Sigmoid colon (tissue), 7 donors: Measurements from ENCODE around the gene LAMA4. TPM values are rescaled to one million over a fixed set of nuclear protein-coding genes. Genes with fewer than 3 reads are reported as not detected.

ENCODE experiments used
- DNase-seq: peaks from one replicate; pipeline ENCODE4 v3.0.0-alpha.2; 2019
- H3K27ac ChIP-seq, 4 donors: fragments of 200-600 bp; sonication (generic); one replicate each; pipeline ENCODE4 v1.5.1; 2016 to 2019; ENCODE audit warnings: mild to moderate bottlenecking in 1 of 4
- H3K27me3 ChIP-seq, 3 donors: fragments of 200-600 bp; sonication (generic); one replicate each; pipeline ENCODE4 v1.5.1; 2019; ENCODE audit warnings: mild to moderate bottlenecking in 1 of 3
- H3K36me3 ChIP-seq, 4 donors: fragments of 200-600 bp; sonication (generic); one replicate each; pipeline ENCODE4 v1.5.1; 2016 to 2019
- H3K4me1 ChIP-seq, 4 donors: fragments of 200-600 bp; sonication (generic); one replicate each; pipeline ENCODE4 v1.5.1; 2017 to 2019
- H3K4me3 ChIP-seq, 4 donors: fragments of 200-600 bp; sonication (generic); one replicate each; pipeline ENCODE4 v1.5.1; 2017 to 2019; ENCODE audit warnings: mild to moderate bottlenecking in 2 of 4, moderate library complexity in 1 of 4
- H3K9me3 ChIP-seq, 4 donors: fragments of 200-600 bp in 3 of 4; sonication (generic) in 3 of 4; one replicate each; pipeline versions ENCODE4 v1.5.1 to v1.6.1; 2013 to 2019
- CTCF ChIP-seq, 4 experiments: fragments of 450-650 bp in 3 of 4; fragments of 200-600 bp in 1 of 4; IDR thresholded peaks; one replicate each; pipeline ENCODE4 v1.5.1; 2016 to 2019; ENCODE audit warnings: antibody characterized with exemption in 4 of 4, mild to moderate bottlenecking in 3 of 4, moderate library complexity in 2 of 4
- EP300 ChIP-seq, 4 donors: sonication (generic); formaldehyde crosslinking; IDR thresholded peaks; one replicate each; pipeline ENCODE4 v1.6.1; 2017; ENCODE audit warnings: antibody characterized with exemption in 4 of 4
- POLR2A ChIP-seq, 2 donors: fragments of 450-650 bp; IDR thresholded peaks; one replicate each; pipeline ENCODE4 v1.6.1; 2016; ENCODE audit warnings: antibody characterized with exemption in 2 of 2, mild to moderate bottlenecking in 2 of 2, moderate library complexity in 2 of 2
- POLR2AphosphoS5 ChIP-seq, 4 donors: sonication (generic); formaldehyde crosslinking; IDR thresholded peaks; one replicate each; pipeline ENCODE4 v1.6.1; 2017; ENCODE audit warnings: antibody characterized with exemption in 4 of 4
- WGBS, 2 donors: extraction: QIAGEN DNeasy Blood & Tissue Kit; methylation state at CpG; one replicate each; pipeline ENCODE4 v1.1.7; 2013; 5-methylcytosine and 5-hydroxymethylcytosine counted together
- intact Hi-C: fragments of 100-400 bp; cut with DNase I; formaldehyde crosslinking; loops from one replicate; pipeline ENCODE4 v1.15.1; 2023
- polyA plus RNA-seq, 3 donors: library from polyadenylated mRNA; stranded (reverse); fragments of 200-250 nt; gene quantifications; one replicate each; pipeline ENCODE4 v1.2.3, GENCODE V29; 2013
- total RNA-seq, 4 donors: library from RNA; depleted of rRNA; stranded (reverse); fragments of >200 nt; gene quantifications; one replicate each; pipeline ENCODE4 v1.1.0, GENCODE V29; 2016
- donor health status: healthy with polysubstance abuse.
- donor health status: Bipolar disorder and iron deficiency.
- donor health status: healthy.

LAMA4 gene
- total and polyA plus RNA-seq, 7 donors, result 6.9 to 225 (median 95.3) TPM

DNA sequence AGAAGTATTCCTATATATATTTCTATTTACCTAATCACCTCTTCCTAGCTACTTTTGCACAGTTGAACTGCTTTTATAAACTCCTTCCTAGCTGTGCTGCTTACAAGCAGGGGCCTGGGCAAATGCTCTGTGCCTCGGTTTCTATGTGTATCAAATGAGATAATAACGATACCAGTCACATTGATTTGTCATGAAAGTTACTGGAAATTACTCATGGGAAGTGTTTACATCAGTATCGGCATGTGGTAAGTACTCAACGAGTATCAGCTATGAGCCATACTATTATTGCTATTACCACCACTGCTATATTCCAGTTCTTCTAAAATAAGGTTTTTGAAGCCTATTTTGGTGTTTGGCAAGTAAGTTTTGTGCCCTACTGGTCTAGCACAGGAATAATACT lies 4.9 kb downstream of the LAMA4 start:
- peaks cover 0 to 76% (median 69%) of the 10 kb centered on the region in 4 donors for H3K4me1 ChIP-seq

GRCh38 chr6:112247275-112247674 lies 7.1 kb downstream of the LAMA4 start:
- Histone ChIP-seq H3K4me3 (peak overlapping the region in 1 of 4 donors; percentile 2), H3K27ac (peak overlapping the region; percentile 70 to 95 (median 91)), H3K27me3 (no peaks in the 10 kb centered on the region), H3K9me3 (no peaks in the 10 kb centered on the region), H3K36me3 (no peaks in the 10 kb centered on the region), H3K4me1 (peaks cover 0 to 97% (median 89%) of the 10 kb centered on the region in 4 donors)
- WGBS, 2 donors, result 82 to 84% methylated on average over 5 of the region's 5 CpGs
- no peak for TF ChIP-seq CTCF (IDR thresholded peaks at IDR 0.05)
- no peak for TF ChIP-seq POLR2AphosphoS5 (IDR thresholded peaks at IDR 0.05)
- no peak for TF ChIP-seq EP300 (IDR thresholded peaks at IDR 0.05)
- TF ChIP-seq POLR2A (IDR thresholded peaks at IDR 0.05), result no peak
- intact Hi-C loops, result no loop called here
- no peak for DNase-seq

More for the DNA sequence above, 4.9 kb downstream of the LAMA4 start:
- 81 to 82% methylated on average over 4 of the region's 4 CpGs for WGBS, 2 donors
- H3K27ac ChIP-seq, result peak overlapping the region; percentile 88 to 95 (median 91)
- no peak for DNase-seq
- no peaks in the 10 kb centered on the region for H3K27me3 ChIP-seq
- H3K36me3 ChIP-seq, result no peaks in the 10 kb centered on the region
- TF ChIP-seq POLR2A (IDR thresholded peaks at IDR 0.05), result no peak
- no peak for TF ChIP-seq EP300 (IDR thresholded peaks at IDR 0.05)
- no peak for TF ChIP-seq CTCF (IDR thresholded peaks at IDR 0.05)
- no peak for TF ChIP-seq POLR2AphosphoS5 (IDR thresholded peaks at IDR 0.05)
- no peaks in the 10 kb centered on the region for H3K9me3 ChIP-seq
- intact Hi-C loops, result no loop called here
- no peak overlapping the region for H3K4me3 ChIP-seq

DNA sequence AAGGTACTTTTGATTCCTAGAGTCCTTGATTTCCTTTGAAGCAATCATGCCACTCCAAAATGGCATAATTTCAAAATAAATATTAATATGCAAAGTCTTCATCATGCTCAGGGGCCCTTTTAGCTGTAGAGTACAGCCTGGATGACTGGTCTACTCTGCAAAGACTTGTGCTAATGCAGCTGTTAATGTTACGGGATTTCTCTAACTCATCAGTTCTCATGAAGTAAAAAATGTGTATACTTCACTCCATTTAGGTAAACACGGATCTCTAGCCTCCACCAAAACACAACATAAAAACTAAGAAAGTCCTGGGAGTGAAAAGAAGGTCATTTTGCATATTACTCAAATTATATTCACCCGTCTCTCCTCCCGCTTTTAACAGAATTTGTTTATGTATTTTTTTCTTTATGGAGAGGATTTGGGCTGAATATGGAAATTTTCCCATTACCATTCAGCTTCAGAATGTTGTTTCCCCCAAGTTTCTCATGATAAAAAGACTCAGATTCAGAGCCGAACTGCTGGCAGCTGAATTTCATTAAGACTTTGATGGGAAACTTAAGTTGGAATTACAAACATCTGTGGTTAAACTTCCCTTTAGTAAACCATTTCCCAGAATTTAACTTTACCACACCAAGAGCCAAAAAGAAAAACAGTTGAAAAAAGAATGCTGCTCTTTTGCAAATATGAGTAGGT lies 8.7 kb downstream of the LAMA4 start:
- Histone ChIP-seq H3K36me3 (no peaks in the 10 kb centered on the region), H3K4me1 (peaks cover 0 to 95% (median 90%) of the 10 kb centered on the region in 4 donors), H3K9me3 (no peaks in the 10 kb centered on the region), H3K4me3 (no peak overlapping the region), H3K27ac (peak overlapping the region; percentile 70 to 95 (median 91)), H3K27me3 (no peaks in the 10 kb centered on the region)
- intact Hi-C loops, result loop anchor here (1.0 kb wide), 1 partner anchor 24 kb away; no protein-coding TSS in a partner anchor
- no peak for TF ChIP-seq POLR2A (IDR thresholded peaks at IDR 0.05)
- TF ChIP-seq POLR2AphosphoS5 (IDR thresholded peaks at IDR 0.05), result peak in 1 of 4 donors; percentile 14
- DNase-seq, result no peak
- 77 to 78% methylated on average over 5 of the region's 5 CpGs for WGBS, 2 donors

- H3K27me3 ChIP-seq, result no peaks in the 10 kb centered on the region
- no peaks in the 10 kb centered on the region for H3K36me3 ChIP-seq
- peak overlapping the region; percentile 70 to 95 (median 91) for H3K27ac ChIP-seq
- H3K4me1 ChIP-seq, result peaks cover 0 to 95% (median 82%) of the 10 kb centered on the region in 4 donors
- intact Hi-C loops, result no loop called here
- peak overlapping the region in 3 of 4 donors; percentile 1 to 20 (median 6) for H3K4me3 ChIP-seq
- no peak for TF ChIP-seq CTCF (IDR thresholded peaks at IDR 0.05)
- no peak for DNase-seq
- 54 to 71% methylated on average over 11 of the region's 11 CpGs for WGBS, 2 donors
- no peaks in the 10 kb centered on the region for H3K9me3 ChIP-seq
These were observed 10.2 kb downstream of the LAMA4 start for GRCh38 chr6:112243861-112244827.
